ENCODE results near the gene PNKP. TPM values are rescaled to one million over a fixed set of nuclear protein-coding genes. Genes with fewer than 3 reads are reported as not detected.

PNKP gene
- total RNA-seq, 2 donors from 2014 or later, result 62.3 to 76.7 TPM

- ATAC-seq (no peak), DNase-seq (no peak)
- intact Hi-C loops (cut with DNase I, micrococcal nuclease), result no loop called here
Measured at GRCh38 chr19:49852631-49853126, 14.7 kb downstream of the PNKP start.

GRCh38 chr19:49851456-49852259, 15.7 kb downstream of the PNKP start:
- DNase-seq, result peak; percentile 37 to 53
- no peak for ATAC-seq
- intact Hi-C loops (cut with DNase I, micrococcal nuclease), result no loop called here

GRCh38 chr19:49850487-49851342, 16.7 kb downstream of the PNKP start, which contains the start of gene PTOV1:
TSS of gene PTOV1 (plus strand) at chr19:49851159.
- intact Hi-C loops (cut with DNase I, micrococcal nuclease), result no loop called here
- DNase-seq, result peak; percentile 90 to 94
- ATAC-seq, result peak; percentile 92

GRCh38 chr19:49850221-49850486, 17.2 kb downstream of the PNKP start:
- intact Hi-C loops (cut with DNase I, micrococcal nuclease), result no loop called here
- DNase-seq (no peak), ATAC-seq (no peak)

GRCh38 chr19:49849433-49850220, 17.7 kb downstream of the PNKP start:
- intact Hi-C loops (cut with DNase I, micrococcal nuclease), result no loop called here
- DNase-seq (peak in 1 of 2 donors; percentile 36), ATAC-seq (no peak)

- intact Hi-C loops (cut with DNase I, micrococcal nuclease), result no loop called here
- DNase-seq (no peak), ATAC-seq (no peak)
Measured at GRCh38 chr19:49848938-49849337, 18.4 kb downstream of the PNKP start.

GRCh38 chr19:49847731-49848696, 19.4 kb downstream of the PNKP start:
- DNase-seq (no peak), ATAC-seq (no peak)
- intact Hi-C loops (cut with DNase I, micrococcal nuclease), result no loop called here

- DNase-seq (no peak), ATAC-seq (no peak)
- intact Hi-C loops (cut with DNase I, micrococcal nuclease), result no loop called here
Measured at GRCh38 chr19:49846408-49846807, 21.0 kb downstream of the PNKP start.

- no peak for DNase-seq
- intact Hi-C loops (cut with DNase I, micrococcal nuclease), result no loop called here
Measured at GRCh38 chr19:49845414-49845813, 22.0 kb downstream of the PNKP start.

GRCh38 chr19:49844138-49845095, 23.0 kb downstream of the PNKP start:
- intact Hi-C loops (cut with DNase I, micrococcal nuclease), result no loop called here
- no peak for DNase-seq
- ATAC-seq, result no peak

More at GRCh38 chr19:49845414-49845813, 22.0 kb downstream of the PNKP start:
- no peak for ATAC-seq

GRCh38 chr19:49843265-49843664, 24.1 kb downstream of the PNKP start:
- ATAC-seq, result no peak
- intact Hi-C loops (cut with DNase I, micrococcal nuclease), result no loop called here
- DNase-seq, result no peak

- intact Hi-C loops (cut with DNase I, micrococcal nuclease), result no loop called here
- DNase-seq, result no peak
- ATAC-seq, result no peak
Measured at GRCh38 chr19:49840736-49841249, 26.6 kb downstream of the PNKP start.

- intact Hi-C loops (cut with DNase I, micrococcal nuclease), result no loop called here
- DNase-seq, result no peak
- no peak for ATAC-seq
Measured at GRCh38 chr19:49840321-49840720, 27.1 kb downstream of the PNKP start.

GRCh38 chr19:49839713-49840112, 27.7 kb downstream of the PNKP start:
- intact Hi-C loops (cut with DNase I, micrococcal nuclease), result no loop called here
- DNase-seq (no peak), ATAC-seq (no peak)

GRCh38 chr19:49838885-49839588, 28.3 kb downstream of the PNKP start:
- ATAC-seq (no peak), DNase-seq (no peak)
- intact Hi-C loops (cut with DNase I, micrococcal nuclease), result no loop called here

- DNase-seq, result no peak
- intact Hi-C loops (cut with DNase I, micrococcal nuclease), result no loop called here
- ATAC-seq, result no peak
Measured at GRCh38 chr19:49837425-49837824, 30.0 kb downstream of the PNKP start.

All from left colon (tissue), 2 donors.